Endothelial cell (in vitro differentiated cells): Measurements from ENCODE around the gene TRMT5. TPM values are rescaled to one million over a fixed set of nuclear protein-coding genes. Genes with fewer than 3 reads are reported as not detected.

ENCODE experiments used
- DNase-seq: peaks from one replicate; pipeline ENCODE4 v3.0.0; 2021; ENCODE audit warnings: low spot score
- H3K27ac Mint-ChIP-seq: one replicate; pipeline ENCODE4 v1.8.0; 2021; ENCODE audit warnings: mixed read lengths, inconsistent platforms; ENCODE audit not compliant: unreplicated experiment
- H3K27me3 Mint-ChIP-seq: one replicate; pipeline ENCODE4 v1.8.0; 2021; ENCODE audit warnings: mild to moderate bottlenecking, moderate library complexity, mixed read lengths, inconsistent platforms; ENCODE audit not compliant: unreplicated experiment
- H3K36me3 Mint-ChIP-seq: one replicate; pipeline ENCODE4 v1.8.0; 2021; ENCODE audit warnings: mild to moderate bottlenecking, low read depth, mixed read lengths, inconsistent platforms; ENCODE audit not compliant: unreplicated experiment
- H3K4me1 Mint-ChIP-seq: one replicate; pipeline ENCODE4 v1.8.0; 2021; ENCODE audit warnings: mild to moderate bottlenecking, mixed read lengths, inconsistent platforms; ENCODE audit not compliant: unreplicated experiment
- H3K4me3 Mint-ChIP-seq: one replicate; pipeline ENCODE4 v1.8.0; 2021; ENCODE audit warnings: mild to moderate bottlenecking, mixed read lengths, inconsistent platforms; ENCODE audit not compliant: unreplicated experiment
- H3K9me3 Mint-ChIP-seq: one replicate; pipeline ENCODE4 v1.8.0; 2021; ENCODE audit warnings: mixed read lengths, inconsistent platforms; ENCODE audit not compliant: unreplicated experiment
- CTCF ChIP-seq: fragments of 200-600 bp; sonication (generic); IDR thresholded peaks from one replicate; pipeline ENCODE4 v1.5.0; 2021; ENCODE audit warnings: antibody characterized with exemption; ENCODE audit not compliant: unreplicated experiment
- total RNA-seq: library from RNA; stranded (reverse); fragmentation: NEBNext Ultra II Directional; extraction: Animal tissue kit (Norgen Biotek cat#: 25700); gene quantifications from one replicate; pipeline ENCODE4 v1.2.1, GENCODE V29; 2021; ENCODE audit not compliant: unreplicated experiment

The TRMT5 gene
- total RNA-seq, 1 donor from 2014 or later, result 12.6 TPM

GRCh38 chr14:60973070-60973469 lies 7.8 kb downstream of the TRMT5 start:
- Mint-ChIP-seq H3K4me1 (peaks cover 4% of the 10 kb centered on the region), H3K4me3 (no peak overlapping the region), H3K27me3 (no peaks in the 10 kb centered on the region), H3K9me3 (no peaks in the 10 kb centered on the region), H3K36me3 (no peaks in the 10 kb centered on the region), H3K27ac (no peak overlapping the region)
- no peak for DNase-seq
- TF ChIP-seq CTCF, result no peak

GRCh38 chr14:60972295-60972694 lies 8.6 kb downstream of the TRMT5 start:
- TF ChIP-seq CTCF, result no peak
- DNase-seq, result no peak
- Mint-ChIP-seq H3K4me1 (peaks cover 4% of the 10 kb centered on the region), H3K4me3 (no peak overlapping the region), H3K36me3 (no peaks in the 10 kb centered on the region), H3K27me3 (no peaks in the 10 kb centered on the region), H3K27ac (no peak overlapping the region), H3K9me3 (no peaks in the 10 kb centered on the region)

GRCh38 chr14:60971271-60971670 lies 9.6 kb downstream of the TRMT5 start:
- Mint-ChIP-seq H3K36me3 (no peaks in the 10 kb centered on the region), H3K4me3 (no peak overlapping the region), H3K9me3 (no peaks in the 10 kb centered on the region), H3K27ac (no peak overlapping the region), H3K27me3 (no peaks in the 10 kb centered on the region), H3K4me1 (peaks cover 4% of the 10 kb centered on the region)
- DNase-seq, result no peak
- no peak for TF ChIP-seq CTCF

GRCh38 chr14:60970146-60970545 lies 10.7 kb downstream of the TRMT5 start:
- Mint-ChIP-seq H3K4me3 (no peak overlapping the region), H3K27me3 (no peaks in the 10 kb centered on the region), H3K27ac (no peak overlapping the region), H3K36me3 (no peaks in the 10 kb centered on the region), H3K9me3 (no peaks in the 10 kb centered on the region), H3K4me1 (peaks cover 4% of the 10 kb centered on the region)
- DNase-seq, result no peak
- no peak for TF ChIP-seq CTCF

GRCh38 chr14:60968671-60969070 lies 12.2 kb downstream of the TRMT5 start:
- no peak for TF ChIP-seq CTCF
- Mint-ChIP-seq H3K9me3 (no peaks in the 10 kb centered on the region), H3K27me3 (no peaks in the 10 kb centered on the region), H3K36me3 (no peaks in the 10 kb centered on the region), H3K27ac (no peak overlapping the region), H3K4me1 (peaks cover 7% of the 10 kb centered on the region), H3K4me3 (no peak overlapping the region)
- DNase-seq, result no peak
